NCI-H187 treated with DMSO at 0.1 percent for 48 hours (cell line): ENCODE measurements around the gene NAA10.

Source experiments
- DNase-seq: peaks from one replicate; lab custom pipeline; 2025; lab: John Stamatoyannopoulos, UW

NAA10 gene

GRCh38 chrX:153966841-153967535 lies 32.2 kb upstream of the NAA10 start:
- no peak for DNase-seq

- DNase-seq: no peak
Measured at GRCh38 chrX:153966283-153966688, 31.4 kb upstream of the NAA10 start.

GRCh38 chrX:153965406-153965805 lies 30.6 kb upstream of the NAA10 start:
- no peak for DNase-seq

- no peak for DNase-seq
Measured at GRCh38 chrX:153964105-153964504, 29.3 kb upstream of the NAA10 start.

- no peak for DNase-seq
Measured at GRCh38 chrX:153963546-153963945, 28.7 kb upstream of the NAA10 start.

- DNase-seq: no peak
Measured at GRCh38 chrX:153961292-153961691, 26.5 kb upstream of the NAA10 start.

- no peak for DNase-seq
Measured at GRCh38 chrX:153960786-153961185, 25.9 kb upstream of the NAA10 start.

- no peak for DNase-seq
Measured at GRCh38 chrX:153960077-153960476, 25.2 kb upstream of the NAA10 start.

GRCh38 chrX:153959649-153960048 lies 24.8 kb upstream of the NAA10 start:
- no peak for DNase-seq

GRCh38 chrX:153958605-153959004 lies 23.8 kb upstream of the NAA10 start:
- no peak for DNase-seq

- no peak for DNase-seq
Measured at GRCh38 chrX:153957224-153957623, 22.4 kb upstream of the NAA10 start.

GRCh38 chrX:153956044-153956907 lies 21.4 kb upstream of the NAA10 start:
- DNase-seq: no peak

GRCh38 chrX:153955228-153955732 lies 20.4 kb upstream of the NAA10 start:
- no peak for DNase-seq

GRCh38 chrX:153954558-153955227 lies 19.9 kb upstream of the NAA10 start:
- no peak for DNase-seq

GRCh38 chrX:153953892-153954557 lies 19.2 kb upstream of the NAA10 start:
- no peak for DNase-seq

GRCh38 chrX:153953342-153953830 lies 18.5 kb upstream of the NAA10 start:
- no peak for DNase-seq

GRCh38 chrX:153952373-153953026 lies 17.7 kb upstream of the NAA10 start:
- no peak for DNase-seq

- no peak for DNase-seq
Measured at GRCh38 chrX:153951683-153952372, 17.0 kb upstream of the NAA10 start.

- no peak for DNase-seq
Measured at GRCh38 chrX:153950127-153950526, 15.3 kb upstream of the NAA10 start.
